NCI-H526 (cell line): Measurements from ENCODE around the gene GALNT7.
A peak's percentile ranks its signal among the peaks of the same experiment; 100 is the strongest.

Source experiments
- DNase-seq, 2 experiments: peaks; one replicate each; lab custom pipeline; 2025; lab: John Stamatoyannopoulos, UW

Gene GALNT7

DNA sequence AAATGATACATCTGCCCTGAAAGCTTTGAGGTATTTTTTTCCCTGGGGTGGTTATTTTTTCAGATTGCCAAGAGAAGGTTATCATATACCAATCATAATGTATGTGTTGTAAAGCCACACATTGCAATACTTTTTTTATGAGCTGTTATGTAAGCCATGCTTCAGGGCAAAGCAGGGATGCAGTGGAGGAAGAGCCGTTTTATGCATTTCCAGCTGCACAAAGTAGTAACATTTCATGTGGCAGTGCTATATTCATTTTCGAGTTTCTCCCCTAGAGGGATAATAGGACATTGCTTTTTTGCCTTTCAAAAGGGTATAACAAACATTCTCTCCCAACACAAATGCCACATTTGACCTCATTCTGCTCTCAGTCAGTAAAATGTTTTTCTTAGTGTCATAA lies 68.5 kb downstream of the GALNT7 start:
- no peak for DNase-seq

DNA sequence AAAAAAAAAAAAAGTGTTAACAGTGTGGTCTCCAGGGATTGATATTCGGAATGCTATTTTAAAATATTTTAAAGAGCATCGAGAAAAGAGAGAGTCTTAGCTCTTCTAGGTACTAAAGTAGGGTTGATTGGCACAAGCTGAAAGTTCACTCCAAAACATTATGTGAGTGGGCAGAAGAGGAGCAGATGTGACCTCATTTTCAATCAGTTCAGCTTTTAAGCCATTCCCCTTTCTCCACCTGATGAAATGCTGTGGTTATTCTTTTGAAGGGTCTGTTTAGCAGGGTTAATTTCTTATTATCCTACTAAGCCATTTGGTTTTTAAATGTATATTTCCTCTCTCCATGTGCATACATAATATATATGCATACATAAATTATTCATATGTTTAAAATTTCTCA lies 69.2 kb downstream of the GALNT7 start:
- no peak for DNase-seq

DNA sequence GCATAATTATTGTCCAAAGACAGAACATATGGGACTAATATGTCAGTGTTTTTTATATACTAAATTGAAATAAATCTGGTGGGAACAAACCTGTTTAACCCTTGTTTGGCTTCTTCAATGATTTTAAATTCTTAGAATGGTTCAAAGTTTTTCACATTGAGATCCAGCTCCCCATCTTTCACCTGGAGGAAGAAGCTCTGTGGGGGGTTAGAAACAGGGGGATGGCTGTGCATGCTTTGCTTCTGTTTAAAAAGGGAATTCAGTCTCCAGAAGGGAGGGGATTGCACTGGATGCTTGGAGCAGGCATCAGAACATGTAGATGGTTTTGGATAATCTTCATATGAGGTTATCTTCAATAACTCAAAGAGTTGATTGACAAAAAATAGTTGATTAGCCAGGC lies 72.1 kb downstream of the GALNT7 start:
- DNase-seq = no peak

DNA sequence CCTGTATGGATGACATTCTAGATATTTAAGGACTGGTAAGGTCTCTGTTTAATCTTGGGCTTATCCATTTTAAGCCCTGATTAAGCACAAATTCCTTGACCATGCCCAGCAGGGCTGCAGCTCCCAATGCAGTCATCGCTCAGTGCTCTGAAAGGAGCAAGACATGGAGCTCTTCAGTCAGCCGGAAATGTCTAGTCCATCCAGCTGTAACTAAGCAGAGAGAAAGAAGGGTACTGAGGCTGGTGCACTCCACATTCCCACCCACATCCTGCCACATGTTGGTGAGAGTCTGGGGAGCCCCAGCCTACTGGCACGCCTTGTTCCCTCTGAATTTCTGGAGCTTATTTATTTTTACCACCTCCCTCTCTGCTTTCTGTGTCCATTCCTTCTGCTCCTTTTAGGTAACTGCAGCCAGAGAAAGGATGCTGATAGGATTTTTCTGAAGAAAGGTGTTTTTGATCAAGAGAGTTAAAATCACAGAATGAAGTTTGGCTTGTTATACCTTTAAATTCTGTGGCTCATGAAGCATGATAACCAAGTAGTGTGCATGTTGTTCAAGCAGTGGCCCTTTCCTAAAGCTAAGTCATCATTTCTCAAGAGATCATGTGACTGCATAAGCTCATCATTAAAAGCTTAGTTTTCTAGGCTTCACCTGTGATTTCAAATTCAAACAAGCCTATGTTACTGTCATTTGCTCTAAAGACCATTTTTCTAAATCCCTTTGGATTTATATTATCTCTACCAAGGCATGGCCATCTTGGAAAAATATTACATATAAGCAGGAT lies 74.0 kb downstream of the GALNT7 start:
- no peak for DNase-seq

DNA sequence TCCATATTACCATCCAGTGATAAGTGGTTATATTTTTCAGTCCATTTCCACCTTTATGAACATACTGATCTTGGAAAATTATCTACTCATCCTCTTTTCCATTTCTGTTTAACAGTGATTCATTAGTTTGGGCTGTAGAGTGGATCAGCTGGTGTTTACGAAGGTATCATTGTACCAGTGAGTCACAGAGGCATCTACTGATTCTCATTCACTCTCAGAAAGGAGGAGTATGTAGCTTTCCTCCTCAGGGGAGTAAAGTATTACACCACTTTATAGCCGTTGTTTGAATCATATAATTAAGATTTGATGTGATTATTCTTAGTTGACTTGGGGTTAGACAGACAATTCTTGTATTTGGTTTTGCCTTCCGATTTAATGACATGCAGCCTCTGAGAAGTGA lies 74.7 kb downstream of the GALNT7 start:
- no peak for DNase-seq

DNA sequence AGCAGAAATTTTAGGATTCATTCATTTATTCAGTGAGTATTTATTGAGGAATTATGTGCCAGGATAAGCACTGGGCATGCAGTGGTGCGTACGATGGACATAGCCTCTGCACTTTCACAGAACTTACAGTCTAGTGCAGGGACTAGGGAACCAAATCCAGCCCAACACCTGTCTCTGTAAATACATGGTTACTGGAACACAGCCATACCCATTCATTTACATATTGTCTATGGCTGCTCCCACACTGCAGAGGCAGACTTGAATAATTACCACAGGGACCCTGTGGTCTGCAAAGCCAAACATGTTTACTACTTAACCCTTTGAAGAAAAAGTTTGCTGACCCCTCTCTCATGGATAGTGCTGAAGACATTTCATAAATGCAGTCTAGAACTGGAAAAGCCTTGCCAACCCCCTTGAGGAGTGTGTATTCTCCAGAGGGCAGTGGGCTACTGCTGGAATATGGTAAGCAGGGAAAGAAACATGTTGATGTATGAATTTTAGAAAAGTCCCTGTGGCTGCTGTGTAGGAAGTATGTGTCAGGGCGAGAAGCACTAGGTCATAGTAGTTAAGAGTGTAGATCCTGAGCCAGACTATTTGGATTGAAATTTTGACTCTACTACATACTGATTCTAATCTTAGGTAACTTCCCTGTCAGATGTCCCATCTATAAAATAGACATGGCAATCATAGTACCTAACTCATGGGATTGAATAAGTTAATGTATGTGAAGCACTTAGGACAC lies 75.5 kb downstream of the GALNT7 start:
- peak; percentile 46 to 60 for DNase-seq

DNA sequence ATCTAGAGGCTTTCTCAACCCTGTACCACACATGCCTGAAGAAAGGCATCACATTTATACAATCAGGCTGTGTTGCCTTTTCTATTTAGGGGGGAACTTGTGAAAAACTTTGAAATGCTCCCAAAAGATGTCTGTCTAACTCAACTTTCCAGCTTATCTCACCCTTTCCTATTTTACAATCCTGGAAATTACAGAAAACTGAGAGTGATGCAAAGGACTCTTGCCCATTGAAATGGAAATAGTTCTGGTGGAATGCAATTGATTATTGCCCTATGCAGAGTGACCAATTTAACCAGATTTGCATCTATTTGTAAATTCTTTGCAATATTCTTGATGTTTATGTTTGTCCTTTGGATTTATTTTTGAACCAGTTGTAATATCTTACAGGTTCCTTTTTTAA lies 77.3 kb downstream of the GALNT7 start:
- no peak for DNase-seq

DNA sequence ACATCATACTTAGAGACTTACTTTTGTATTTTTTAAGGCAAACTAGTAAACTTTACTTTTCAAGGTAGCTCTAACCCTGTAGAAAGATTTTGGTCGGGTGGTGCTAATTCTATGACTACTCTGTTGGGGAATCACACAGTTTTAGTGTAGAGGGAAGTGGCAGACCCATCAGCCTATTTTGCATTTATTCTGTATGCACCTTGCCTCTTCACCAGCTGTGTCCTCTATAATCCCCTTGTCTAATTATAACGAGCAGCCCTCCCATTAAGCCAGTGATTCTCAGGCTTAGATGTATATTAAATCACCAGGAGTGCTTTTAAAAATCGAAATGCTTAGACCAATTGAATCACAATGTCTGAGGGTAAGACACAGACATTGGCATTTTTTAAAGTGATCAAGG lies 78.1 kb downstream of the GALNT7 start:
- DNase-seq = peak; percentile 15 to 52

DNA sequence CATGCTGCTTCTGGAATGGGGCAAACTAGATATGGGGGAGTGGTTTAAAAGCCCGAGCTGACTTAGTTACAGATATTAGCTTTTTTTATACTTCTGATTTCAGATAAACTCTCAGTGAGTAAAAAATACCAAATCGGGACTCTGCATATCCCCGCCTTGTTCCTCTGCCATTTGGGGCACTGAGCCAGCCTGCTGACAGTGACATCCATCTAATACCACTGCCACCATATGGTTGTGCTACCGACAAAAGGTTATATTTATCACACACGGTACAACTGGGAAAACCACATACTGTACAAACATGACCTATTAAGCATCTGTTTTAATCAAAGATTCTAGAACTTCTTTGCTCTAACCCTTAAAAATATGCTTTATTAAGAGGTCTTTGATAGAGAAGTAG lies 78.7 kb downstream of the GALNT7 start:
- no peak for DNase-seq

DNA sequence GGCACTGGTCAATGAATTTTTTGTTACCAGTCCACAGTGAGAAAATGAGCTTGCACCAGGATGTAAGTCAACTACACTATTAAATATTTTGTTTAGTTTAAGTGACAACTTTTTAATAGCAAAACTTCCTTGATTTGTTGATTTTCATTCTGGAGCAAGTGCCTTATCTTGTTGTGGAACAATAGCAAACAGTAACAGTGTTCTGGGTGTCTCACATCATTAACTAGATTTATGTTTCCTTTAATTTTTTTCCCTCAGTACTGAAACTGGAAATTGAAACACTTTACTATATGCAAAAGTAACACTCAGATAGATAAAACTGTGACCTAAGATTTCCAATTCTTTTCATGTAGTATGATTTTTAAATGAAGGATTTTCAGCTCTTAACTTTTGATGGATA lies 80.1 kb downstream of the GALNT7 start:
- DNase-seq = no peak

DNA sequence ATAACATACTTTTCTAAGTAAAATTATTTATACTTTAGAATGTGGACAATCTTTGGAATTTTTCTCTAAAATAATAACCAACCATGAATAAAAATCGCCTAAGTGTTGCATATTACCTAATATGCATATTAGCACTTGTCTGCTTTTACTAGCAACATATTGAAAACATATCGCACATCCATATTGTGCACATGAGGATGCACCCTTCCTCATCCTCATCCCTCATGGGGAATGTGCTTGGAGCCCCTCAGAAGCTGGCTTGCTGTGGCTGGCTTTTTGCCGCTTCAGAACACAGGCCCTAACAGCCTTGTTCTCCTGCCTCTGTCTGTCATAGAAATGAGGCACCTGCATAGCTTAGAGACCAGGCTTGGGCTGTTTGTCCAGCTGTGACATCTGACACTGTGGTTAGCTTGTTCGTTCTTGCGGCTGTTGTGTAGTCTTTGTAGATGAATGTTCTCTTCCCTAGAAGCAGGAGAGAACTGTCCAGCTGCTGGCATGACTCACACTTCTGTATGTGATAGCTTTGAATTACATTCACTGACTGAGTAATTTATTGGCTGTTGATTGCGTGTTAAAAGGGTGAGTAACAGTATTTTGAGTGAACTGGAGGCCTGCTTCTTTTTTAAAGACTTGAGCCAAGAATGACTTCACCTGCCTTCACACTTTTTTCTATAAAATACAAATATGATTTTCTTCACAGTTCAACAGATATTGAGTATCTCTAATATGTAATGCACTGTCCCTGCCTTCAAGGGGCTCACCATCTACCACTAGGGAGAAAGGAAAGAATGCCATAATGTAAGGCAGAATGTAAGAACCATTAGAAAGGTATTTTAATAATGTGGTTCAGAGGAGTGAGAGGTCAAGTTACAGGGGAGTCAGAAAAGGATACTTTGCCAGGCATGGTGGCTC lies 83.7 kb downstream of the GALNT7 start:
- peak; percentile 24 to 56 for DNase-seq

DNA sequence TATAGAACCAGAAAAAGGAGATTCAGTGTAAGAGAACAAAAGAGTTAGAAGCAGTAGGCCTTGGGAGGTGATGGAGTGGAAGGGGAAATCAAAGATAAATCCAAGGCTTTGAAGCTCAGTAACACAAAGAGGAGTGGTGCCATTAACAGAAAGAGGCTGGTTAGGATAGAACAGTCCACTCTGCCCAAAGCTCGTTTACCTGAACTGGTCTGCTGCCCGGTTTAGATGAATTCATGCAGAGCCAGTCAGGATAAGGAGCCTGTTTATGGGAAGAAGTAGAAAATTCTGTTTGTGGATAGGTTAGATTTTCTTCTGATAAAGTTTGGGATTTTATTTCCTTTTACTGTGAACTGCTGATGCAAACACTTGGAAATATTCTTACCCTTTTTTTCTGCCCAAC lies 85.0 kb downstream of the GALNT7 start:
- no peak for DNase-seq

DNA sequence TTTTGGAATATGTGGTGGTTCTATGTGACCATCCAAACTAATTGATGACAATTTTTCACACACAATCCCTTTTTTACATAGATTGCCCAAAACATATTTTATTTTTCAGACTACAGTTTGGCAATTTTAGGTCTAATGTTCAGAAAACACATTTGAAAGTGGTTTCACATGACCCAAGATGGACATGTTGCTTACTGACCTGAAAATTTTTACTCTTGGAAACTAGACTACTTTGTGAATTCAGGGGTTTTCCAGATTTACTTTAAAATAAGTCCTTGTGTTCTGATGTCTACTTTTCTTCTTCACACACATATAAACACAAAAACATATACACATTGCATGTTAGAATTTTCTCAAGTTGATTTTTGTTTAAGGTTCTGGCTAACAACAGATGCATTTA lies 86.0 kb downstream of the GALNT7 start:
- DNase-seq = no peak

DNA sequence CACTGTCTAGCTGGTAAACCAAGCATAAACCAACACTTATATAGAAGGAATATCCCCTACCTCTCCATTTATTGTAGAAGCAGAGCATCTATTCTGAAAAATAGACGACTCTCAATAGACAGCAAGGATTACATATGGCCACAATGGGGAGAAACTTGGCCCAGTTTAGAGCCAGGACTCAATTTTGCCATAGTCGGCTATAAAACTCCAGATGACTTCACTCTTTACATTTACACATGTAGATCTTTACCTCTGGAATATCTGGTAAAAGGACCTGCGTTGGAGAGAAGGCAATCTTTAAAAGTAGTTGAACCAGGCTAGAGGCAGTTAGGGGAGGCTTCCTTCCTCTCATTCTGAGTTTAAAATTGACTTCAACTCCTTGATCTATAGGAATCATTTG lies 88.2 kb downstream of the GALNT7 start:
- DNase-seq = no peak

DNA sequence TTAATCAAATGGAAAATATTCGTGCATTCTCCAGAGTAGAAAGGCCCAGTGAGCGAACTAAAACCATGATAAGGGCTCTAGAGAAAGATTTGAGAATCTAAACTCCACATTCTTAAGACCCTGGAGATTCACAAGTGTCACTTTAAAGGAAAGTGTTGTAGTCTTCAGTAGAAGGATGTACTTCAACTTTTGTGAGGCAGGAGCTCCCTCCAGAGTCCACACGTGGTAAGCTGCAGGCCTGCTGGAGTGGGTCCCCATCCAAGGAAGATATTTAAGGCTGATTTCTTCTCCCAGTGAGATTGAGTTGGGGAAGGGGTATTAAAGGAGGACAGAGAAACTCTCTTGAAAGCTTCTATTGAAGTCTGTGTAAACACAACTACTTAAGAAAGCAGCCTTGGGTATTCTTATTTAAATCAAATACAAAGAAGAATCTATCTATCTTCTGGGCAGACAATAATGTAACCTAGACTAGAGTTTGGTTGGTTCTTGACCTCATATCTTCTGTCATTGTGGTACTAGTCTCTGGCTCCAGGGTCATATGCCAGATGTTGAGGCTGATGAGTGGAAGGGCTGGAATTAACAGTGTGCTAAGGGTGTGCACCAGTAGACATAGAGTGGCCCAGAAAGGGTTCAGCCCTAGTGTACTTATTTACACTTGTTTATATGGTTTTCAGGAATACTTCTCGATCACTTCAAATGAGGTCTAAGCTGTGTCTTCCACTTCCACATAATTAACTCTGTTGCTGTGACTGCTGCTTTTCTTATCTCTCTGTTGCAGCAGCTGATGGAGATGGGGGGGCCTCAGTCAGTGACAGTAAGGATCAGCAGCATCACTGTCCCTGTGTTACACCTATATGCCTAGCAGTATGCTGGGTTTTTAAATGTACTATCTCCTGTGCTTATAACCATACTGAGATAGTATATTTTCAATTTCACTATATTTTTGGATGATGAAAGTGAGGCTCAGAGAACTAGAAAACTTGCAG lies 89.4 kb downstream of the GALNT7 start:
- peak; percentile 3 to 64 for DNase-seq

DNA sequence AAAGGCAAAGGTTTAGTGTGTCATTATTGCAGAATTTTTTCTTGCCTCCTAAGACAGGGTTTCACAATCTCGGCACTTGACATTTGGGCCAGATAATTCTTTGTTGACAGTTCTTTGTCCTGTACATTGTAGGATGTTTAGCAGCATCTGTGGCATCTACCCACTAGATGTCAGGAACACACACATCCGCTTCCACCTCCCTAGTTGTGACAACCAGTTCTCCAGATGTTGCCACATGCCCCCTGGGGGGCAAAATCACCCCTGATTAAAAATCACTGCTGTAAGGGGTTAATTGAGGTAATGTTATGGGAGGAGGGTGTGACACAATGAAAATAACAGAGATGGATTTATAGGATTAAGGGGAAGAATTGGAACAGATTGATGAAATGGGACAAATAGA lies 90.3 kb downstream of the GALNT7 start:
- no peak for DNase-seq

DNA sequence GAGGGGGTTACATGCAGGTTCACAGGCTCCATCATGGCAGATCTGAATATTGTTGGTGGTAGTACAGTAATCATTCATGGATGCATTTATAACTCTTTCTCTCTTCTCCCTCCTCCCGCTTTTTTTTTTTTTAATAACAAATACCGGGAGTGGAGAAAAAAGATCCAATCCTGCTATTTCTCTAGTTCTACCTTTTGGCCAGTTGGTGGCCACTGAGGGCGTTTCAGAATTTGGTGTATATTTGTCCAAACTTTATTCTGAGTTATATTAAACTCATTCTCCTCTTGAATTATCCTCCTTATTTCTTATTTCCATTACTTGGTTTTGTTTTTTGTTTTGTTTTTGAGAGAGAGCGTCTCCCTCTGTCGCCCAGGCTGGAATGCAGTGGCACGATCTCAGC lies 90.7 kb downstream of the GALNT7 start:
- DNase-seq = no peak

DNA sequence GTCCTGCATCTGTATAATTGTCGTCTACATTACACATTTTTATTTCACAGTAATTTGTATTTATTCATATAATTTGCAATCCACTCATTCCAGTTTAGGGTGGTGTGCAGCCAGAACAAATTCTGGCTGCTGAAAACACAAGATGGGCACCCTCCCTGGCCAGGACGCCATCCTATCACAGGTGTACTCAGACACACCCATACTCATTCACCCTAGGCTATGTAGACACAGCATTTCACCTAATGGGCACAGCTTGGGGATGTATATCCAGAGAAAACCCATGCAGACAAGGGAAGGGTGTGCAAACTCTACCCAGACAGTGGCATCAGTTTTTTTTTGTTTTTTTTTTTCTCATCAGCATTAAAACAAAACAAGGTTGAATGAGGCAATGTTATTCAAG lies 92.4 kb downstream of the GALNT7 start:
- no peak for DNase-seq

DNA sequence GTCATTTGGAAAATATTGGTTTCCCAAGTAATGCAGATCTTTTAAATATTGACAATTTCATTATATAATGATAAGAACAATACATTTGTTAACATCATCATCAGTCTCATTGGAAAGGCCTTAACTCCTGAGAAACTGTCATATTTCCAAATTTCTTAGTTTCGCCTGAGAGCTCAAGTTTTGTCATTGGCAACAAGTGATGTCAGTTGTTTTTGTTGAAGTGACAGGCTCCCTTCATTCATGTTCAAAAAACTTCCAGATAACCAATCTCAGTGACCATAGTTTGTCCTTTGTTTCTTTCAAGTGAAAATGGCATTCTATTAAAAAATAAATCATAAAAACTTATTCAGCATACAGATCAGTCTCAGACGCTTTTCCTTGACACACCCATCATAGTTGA lies 93.8 kb downstream of the GALNT7 start:
- no peak for DNase-seq

DNA sequence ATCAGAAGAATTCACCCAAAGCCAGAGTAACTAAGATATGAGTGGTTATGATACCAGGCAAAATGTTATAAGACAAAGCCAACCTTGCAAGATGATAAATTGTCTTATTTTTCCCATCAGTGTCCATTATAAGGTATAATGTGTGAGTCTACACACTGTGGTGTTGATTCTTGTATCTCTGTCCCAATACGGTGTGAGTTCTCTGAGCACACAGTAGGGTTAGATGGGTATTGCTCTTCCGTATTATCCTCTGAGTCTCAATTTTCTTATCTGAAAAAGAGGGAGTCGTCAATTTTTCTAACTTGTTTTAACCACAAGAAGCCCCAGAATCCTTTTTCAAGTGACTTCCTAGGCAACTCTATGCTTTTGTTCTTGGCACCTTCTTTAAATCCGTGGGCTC lies 95.6 kb downstream of the GALNT7 start:
- DNase-seq = no peak

DNA sequence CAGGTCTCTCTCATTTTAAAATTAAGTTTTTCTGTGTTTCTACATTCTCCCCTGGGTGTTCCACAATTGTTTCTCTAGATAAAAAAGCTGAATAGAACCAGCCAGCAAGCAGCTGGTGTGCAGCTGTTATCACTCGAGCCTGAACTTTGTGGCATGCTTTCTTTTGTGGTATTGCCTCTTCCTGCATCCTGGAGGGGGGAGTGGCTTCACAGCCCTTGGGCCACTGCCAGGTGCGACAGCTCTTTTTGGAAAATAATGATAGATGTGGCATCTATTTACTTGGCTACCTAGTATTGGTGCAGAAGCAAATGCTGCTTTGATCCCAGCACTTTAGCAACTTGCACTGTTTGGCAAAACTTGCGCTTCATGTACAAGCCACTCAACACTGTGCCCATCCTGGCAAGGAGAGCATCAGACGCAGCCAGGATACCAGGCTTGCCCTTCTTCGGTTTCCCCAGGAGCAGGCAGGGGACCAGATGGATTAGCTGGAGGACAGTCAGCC lies 96.1 kb downstream of the GALNT7 start:
- DNase-seq = no peak
